GM12892 (cell line): Measurements from ENCODE around the gene TBX1.

Experiments used
- POLR2A ChIP-seq: IDR thresholded peaks from 2 replicates; pipeline ENCODE4 v1.6.1; 2011; ENCODE audit warnings: low read depth, low read length, control low read depth
- TAF1 ChIP-seq: IDR thresholded peaks from 2 replicates; pipeline ENCODE4 v1.6.1; 2011; ENCODE audit warnings: low read depth, mild to moderate bottlenecking, control low read depth, low read length, borderline replicate concordance

DNA sequence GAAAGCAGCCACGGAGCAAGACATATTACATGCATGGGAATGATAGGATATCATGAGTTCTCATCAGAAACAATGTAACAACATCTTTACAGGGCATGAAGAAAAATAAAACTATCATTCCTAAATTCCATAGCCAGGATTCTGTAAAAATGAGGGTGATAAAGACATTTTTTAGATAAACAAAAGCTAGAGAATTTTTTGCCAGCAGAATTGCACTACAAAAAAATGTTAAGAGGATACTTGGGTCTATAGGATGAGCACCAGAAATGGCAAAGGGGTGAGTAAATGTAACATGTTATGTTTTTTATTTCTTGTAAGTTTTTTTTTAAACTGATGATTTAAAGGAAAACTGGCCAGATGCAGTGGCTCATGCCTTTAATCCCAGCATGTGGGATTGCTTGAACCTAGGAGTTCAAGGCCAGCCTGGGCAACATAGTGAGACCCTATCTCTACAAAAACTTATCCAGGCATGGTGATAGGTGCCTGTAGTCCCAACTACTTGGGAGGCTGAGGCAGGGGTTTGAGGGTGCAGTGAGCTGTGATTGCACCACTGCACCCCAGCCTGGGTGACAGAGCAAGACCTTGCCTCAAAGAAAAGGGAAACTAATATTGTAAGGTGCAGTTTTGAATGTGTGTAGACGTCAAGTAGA, 33.2 kb downstream of the TBX1 start:
- TF ChIP-seq TAF1 (no peak), POLR2A (no peak)
